Subcutaneous adipose tissue (tissue), 4 donors: ENCODE results near the gene YOD1. TPM values are rescaled to one million over a fixed set of nuclear protein-coding genes. Genes with fewer than 3 reads are reported as not detected.

Experiments used
- total RNA-seq, 4 donors: library from RNA; depleted of rRNA; stranded (reverse); fragments of >200 nt; gene quantifications; one replicate each; pipeline ENCODE4 v1.1.0, GENCODE V29; 2016
- TF ChIP-seq, protein P1 (sequence below): fragments of 450-650 bp; IDR thresholded peaks from one replicate; pipeline ENCODE4 v1.5.1; 2016; ENCODE audit warnings: low read depth, mild to moderate bottlenecking, control low read depth, antibody characterized with exemption, moderate library complexity

The YOD1 gene
- total RNA-seq, 4 donors from 2014 or later = 6.0 to 11.9 (median 6.9) TPM

DNA sequence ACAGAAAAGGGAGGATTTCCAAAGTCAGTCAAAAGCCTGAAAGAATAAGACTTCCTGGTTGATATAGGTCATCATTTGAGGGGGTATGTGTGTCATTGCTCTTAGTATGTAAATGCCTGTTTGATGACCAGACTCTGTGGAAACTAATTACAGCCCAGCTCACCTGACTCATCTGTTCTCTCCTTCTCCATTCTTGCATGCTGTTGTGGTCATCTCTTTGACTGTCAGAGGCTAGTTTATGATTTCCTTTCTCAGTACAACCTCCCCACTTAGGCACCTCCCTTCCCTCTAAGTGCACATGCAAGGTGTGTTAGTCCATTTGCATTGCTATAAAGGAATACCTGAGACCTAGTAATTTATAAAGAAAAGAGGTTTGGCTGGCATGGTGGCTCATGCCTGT is 16.0 kb downstream of the YOD1 start:
- TF ChIP-seq, protein P1, sequence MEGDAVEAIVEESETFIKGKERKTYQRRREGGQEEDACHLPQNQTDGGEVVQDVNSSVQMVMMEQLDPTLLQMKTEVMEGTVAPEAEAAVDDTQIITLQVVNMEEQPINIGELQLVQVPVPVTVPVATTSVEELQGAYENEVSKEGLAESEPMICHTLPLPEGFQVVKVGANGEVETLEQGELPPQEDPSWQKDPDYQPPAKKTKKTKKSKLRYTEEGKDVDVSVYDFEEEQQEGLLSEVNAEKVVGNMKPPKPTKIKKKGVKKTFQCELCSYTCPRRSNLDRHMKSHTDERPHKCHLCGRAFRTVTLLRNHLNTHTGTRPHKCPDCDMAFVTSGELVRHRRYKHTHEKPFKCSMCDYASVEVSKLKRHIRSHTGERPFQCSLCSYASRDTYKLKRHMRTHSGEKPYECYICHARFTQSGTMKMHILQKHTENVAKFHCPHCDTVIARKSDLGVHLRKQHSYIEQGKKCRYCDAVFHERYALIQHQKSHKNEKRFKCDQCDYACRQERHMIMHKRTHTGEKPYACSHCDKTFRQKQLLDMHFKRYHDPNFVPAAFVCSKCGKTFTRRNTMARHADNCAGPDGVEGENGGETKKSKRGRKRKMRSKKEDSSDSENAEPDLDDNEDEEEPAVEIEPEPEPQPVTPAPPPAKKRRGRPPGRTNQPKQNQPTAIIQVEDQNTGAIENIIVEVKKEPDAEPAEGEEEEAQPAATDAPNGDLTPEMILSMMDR = no peak

DNA sequence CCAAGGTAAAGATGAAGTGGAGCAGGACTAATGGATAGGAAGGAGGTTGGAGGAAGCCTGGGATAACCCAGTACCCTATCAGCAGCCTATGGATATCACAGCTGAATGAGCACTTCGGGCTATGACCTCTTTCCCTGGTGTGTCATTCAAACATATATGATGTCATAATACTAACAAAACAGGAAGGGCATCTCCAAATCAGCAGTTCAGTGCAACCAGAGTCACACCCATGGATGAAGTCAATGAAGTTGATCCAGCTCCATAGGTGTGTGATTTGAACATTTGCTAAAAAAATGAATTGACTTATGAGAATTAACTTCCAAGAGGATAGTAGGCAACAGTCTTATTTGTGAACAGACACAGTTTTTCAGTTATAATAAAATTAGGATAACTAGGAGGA is 16.8 kb downstream of the YOD1 start:
- TF ChIP-seq, protein P1 = no peak

DNA sequence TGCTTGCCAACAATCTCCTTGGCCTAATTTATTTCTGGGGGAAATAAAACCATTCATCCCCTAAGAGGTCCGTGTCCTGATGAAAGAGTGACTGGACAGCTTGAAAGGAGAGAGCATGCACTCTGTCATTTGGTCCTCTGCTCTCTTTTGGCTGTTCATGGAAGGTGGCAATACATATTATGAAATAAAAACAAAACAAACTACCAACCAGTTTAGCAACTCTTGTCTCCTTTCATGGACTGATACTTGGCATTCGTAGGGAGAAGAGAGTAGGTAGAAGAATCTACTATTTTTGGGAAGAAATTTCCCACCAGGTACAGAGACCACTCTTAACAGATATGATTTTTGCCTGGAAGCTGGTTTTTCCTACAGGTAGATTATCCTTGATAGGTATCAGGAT is 17.7 kb downstream of the YOD1 start:
- TF ChIP-seq, protein P1 = no peak

DNA sequence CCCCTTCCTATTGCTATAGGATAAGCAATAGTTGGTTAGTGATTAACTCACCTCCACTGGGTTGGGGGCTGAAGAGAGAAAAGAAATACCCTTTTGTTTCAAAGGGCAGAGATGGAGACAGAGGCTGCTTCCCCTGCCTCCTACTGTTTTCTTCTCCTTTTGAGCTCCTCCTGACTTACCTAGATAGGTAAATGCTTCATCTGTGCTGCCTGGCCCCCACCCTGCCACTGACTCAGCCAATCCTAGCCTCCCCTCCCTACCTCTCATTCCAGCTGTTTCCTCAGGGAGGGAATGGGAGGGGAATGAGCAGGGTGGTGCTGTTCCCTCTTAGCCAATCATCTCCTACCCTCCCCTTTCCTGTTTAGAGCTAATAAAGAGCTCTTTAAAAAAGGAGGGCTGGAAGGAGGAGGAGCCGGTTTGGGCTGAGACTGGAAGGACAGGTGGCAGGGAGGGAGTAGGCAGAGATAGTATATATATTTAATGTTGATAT is 18.4 kb downstream of the YOD1 start, which contains the start of gene C1orf116:
Gene C1orf116 (minus strand): TSS at position 229 of the 490 bp plus-strand sequence. CDS start 5,158 bp downstream, outside the sequence.
- TF ChIP-seq, protein P1 = no peak

DNA sequence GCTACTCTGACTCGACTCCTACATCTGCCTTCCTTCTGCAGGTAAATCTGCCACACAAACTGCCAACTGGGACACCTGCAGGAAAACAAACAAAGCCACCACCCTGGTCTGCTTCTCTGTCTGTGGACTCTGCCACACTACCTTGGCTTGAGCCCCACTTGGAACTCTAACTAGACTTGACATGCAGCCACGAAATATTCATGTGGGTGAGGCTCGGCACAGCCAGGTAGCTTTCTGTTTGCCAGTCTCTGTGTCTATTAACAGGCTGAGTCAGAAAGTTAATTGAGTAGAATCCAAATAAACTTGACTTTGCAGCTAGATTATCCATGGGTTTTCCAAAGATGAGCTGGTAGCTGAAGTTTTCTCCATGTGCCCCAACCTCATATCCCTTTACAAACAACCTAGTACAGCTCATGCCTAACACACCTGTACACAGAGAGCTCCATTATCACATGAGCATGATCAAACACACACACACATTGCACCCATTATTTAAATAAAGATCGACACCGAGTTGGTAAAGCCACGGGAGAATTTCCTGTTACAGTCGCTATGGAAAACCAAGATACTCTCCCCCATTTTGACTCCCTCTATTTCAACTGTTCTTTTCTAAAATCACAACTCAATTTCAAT is 19.3 kb downstream of the YOD1 start:
- TF ChIP-seq, protein P1 = no peak

DNA sequence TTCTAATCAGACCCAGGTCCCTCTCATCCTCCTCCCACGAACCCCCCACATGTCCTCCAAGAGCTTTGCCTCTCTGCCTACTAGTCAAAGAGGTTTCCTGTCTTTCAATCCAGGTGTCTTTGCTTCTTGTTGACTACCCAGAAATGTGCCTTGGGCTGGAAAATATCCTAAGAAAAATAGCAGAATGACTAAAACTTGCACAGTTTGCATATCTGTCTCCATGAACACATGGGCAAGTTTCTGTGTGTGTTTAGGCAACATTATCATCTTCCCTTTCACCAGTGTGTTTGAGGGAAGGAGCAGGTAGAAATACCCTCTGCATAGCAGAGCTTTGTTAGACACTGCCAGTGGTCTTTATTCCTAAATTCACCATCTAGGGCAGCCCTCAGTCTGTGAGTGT is 20.0 kb downstream of the YOD1 start:
- TF ChIP-seq, protein P1 = no peak

DNA sequence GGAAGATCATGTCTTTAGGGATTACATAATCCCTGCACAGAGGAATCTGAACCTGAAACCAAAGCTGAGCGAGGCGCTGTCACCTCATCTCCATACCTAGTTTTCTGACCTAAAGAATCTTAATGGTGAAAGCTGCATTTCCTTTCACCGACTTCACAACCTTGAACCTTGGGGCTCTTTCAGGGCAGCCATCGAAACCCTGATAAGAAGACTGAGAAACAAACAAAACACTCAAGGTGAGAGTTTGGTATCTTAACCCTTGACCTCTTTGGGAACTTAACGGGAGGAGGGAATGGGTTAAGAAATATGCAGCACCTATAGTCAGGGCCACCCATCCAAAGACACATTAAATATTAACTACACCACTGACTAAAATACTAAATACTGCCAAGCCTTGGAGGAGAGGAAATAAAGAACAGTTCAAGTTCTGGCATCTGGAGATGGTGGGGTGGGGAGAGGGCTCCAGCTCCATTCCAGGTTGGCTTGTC is 20.4 kb downstream of the YOD1 start:
- TF ChIP-seq, protein P1 = no peak
